ENCODE data around the gene TBXA2R.
A peak's percentile ranks its signal among the peaks of the same experiment; 100 is the strongest.

Gene TBXA2R

GRCh38 chr19:3619631-3620012, 12.9 kb upstream of the TBXA2R start:
- no peak for DNase-seq (ENCODE audit: low spot score)

GRCh38 chr19:3618811-3619630, 12.3 kb upstream of the TBXA2R start:
- no peak for DNase-seq (ENCODE audit: low spot score)

GRCh38 chr19:3618144-3618810, 11.6 kb upstream of the TBXA2R start:
- DNase-seq (ENCODE audit: low spot score), result peak; percentile 95

DNA sequence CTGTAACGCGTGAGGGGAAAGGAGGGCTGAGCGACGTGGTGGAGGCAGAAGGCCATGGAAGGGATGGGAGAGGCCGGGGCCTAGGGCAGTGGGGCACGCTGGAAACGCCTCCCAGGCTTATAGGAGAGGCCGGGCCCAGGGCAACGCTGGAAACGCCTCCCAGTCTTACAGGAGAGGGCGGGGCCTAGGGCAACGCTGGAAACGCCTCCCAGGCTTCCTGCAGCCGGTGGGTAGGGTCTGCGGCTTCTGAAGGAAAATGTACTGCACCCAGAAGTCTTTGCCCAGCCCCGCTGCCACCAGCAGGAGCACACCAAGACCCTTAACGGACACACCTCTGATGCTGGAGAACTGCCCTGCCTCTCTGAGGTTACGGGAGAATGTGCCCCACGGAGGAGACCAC, 10.8 kb upstream of the TBXA2R start:
- no peak for DNase-seq (ENCODE audit: low spot score)

- DNase-seq (ENCODE audit: low spot score), result no peak
These were observed 9.0 kb upstream of the TBXA2R start for GRCh38 chr19:3615524-3616135.

- no peak for DNase-seq (ENCODE audit: low spot score)
These were observed 8.3 kb upstream of the TBXA2R start for GRCh38 chr19:3614858-3615505.

DNA sequence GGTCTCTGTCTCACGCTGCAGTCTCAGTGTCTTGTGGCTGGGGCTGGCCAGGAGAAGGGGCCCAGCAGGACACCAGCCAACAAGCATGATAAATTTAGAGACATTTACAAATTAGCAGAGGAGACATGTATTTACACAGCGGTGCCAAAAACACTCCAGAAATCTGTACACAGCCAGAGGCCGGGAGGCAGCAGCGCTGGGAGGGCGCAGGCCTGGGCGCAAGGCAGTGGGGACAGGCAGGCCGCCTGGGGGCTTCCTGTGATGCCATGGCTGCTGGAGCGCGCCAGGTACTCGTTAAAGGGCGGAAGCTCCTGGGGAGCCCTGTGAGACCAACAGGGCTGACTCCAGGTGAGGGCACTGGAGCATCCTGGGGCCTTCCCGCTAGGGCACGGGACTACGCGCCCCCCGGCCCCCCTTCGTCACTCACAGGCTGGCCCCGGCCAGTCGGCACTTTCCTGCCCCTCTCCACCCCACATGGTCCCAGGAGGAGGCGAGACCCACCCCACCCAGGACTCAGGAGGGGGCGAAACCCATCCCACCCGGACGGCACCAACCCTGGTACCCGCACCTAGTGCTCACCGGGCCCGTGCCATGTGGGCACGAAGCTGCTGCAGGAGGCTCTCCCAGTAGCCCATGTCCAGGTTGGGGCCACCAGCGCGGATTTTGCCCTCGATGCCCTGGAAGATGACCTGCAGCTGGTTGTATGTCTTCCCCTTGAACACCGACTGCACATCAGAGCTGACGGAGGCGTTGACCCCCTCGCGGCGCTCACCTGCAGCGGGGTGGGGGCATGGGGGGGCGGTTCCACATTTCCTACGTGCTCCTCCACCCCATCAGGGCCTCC, 7.4 kb upstream of the TBXA2R start:
- no peak for DNase-seq (ENCODE audit: low spot score)

GRCh38 chr19:3612901-3613741, 6.4 kb upstream of the TBXA2R start:
- no peak for DNase-seq (ENCODE audit: low spot score)

- no peak for DNase-seq (ENCODE audit: low spot score)
These were observed 5.7 kb upstream of the TBXA2R start for GRCh38 chr19:3612330-3612729.

DNA sequence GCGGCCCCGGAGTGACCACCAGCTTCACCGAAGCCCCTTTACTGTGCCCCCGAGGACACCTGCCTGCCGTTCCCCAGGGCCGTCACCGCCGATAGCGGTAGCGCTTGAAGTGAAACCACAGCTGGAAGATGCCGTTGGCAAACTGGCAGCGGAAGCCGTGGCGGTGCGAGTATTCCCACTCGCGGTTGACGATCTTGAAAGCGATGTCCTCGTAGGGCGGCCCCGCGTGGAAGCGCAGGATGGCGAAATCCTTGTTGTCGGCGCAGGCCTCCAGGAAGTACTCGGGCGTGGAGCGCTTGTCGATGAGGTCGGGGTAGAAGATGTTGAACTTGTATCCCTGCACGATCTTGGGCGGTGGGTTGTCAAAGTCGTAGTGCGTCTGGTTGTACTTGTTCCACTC, 5.2 kb upstream of the TBXA2R start:
- DNase-seq (ENCODE audit: low spot score), result no peak

- no peak for DNase-seq (ENCODE audit: low spot score)
These were observed 4.4 kb upstream of the TBXA2R start for GRCh38 chr19:3610745-3611717.

- DNase-seq (ENCODE audit: low spot score), result no peak
These were observed 3.4 kb upstream of the TBXA2R start for GRCh38 chr19:3609779-3610719.

- DNase-seq (ENCODE audit: low spot score), result no peak
These were observed 2.2 kb upstream of the TBXA2R start for GRCh38 chr19:3608750-3609322.

DNA sequence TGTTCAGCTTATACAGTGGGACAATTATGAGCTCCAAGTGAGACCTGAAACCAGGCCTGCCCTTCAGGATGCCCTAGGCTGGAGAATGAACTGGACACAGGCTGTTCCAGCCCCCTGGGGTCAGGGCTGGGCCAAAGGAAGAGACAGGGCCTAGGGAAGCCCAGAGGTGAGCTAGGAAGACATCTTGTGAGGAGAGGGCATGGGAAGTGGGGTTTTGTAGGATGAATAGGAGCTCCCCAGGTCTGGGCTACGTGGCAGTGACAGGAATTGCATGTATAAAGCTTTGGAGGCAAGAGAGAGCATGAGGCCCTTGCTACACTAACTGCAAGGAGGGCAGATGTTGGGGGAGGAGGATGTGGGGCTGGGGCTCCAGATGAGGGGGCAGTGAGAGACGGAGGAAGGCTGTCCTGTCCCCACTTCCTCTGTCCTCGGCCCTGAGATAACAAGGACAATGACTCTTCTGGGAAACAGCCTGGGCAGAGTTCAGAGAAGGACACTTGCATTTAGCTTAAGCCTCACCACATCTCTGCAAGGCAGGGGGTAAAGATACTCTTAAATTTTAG, 1.5 kb upstream of the TBXA2R start:
- DNase-seq (ENCODE audit: low spot score), result no peak

GRCh38 chr19:3607303-3608078, 816 bp upstream of the TBXA2R start:
- DNase-seq (ENCODE audit: low spot score), result peak; percentile 64

DNA sequence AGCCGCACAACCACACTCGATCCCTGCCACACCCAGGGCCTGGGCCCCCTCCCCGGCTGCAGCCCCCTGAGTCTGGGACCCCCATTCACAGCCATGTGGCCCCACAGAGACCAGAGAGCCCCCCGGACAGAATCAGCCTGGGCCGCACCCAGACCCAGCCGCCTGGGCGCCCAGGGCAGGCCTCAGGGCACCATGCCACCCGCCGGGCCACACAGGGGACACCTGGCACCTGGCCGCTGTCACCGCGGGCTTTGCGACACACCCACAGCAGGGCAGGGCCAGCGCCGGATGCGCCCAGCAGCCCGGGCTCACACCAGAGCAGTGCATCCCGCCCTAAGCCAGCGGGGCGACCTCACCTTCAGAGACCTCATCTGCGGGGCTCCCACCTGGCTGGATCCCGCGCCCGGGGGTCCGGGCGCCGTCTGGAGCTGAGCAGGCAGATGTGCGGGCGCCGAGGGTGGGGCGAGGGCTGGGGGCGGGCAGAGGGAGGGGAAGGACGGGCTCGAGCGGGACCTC, 443 bp downstream of the TBXA2R start:
- DNase-seq (ENCODE audit: low spot score), result peak; percentile 66

- no peak for DNase-seq (ENCODE audit: low spot score)
These were observed 905 bp downstream of the TBXA2R start for GRCh38 chr19:3605770-3606169.

Data from AG08396 (cell line).